GM21717 (cell line): ENCODE results near the gene H19.

Experiments used
- ATAC-seq: cut with Tn5 transposase; IDR thresholded peaks from one replicate; pipeline ENCODE4 v1.9.1; 2021; ENCODE audit warnings: mild to moderate bottlenecking, moderate library complexity; ENCODE audit not compliant: unreplicated experiment

Gene H19

DNA sequence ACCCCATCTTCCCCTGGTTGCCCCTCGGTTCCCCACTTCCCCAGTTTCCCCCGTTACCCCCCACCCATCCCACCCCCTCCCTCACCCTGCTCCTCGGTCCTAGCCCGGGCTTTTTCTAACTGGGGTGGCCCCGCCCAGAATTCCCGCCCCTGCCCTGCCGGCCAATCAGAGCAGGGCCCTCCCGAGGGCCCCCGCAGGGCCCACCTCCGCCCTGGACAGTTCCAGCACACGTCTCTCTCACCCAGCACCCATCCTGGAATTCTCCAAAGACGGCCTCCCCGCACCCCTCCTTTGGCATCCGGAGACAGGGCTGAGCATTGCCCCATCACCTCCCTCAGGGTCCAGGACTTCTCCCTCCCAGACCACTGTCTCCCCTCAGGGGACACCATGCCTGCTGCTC lies at the start of gene H19:
H19 (minus strand) TSS at position 88 of the 400 bp plus-strand sequence.
- ATAC-seq, result no peak

GRCh38 chr11:2041963-2042362 lies 44.3 kb upstream of the H19 start:
- ATAC-seq, result no peak

DNA sequence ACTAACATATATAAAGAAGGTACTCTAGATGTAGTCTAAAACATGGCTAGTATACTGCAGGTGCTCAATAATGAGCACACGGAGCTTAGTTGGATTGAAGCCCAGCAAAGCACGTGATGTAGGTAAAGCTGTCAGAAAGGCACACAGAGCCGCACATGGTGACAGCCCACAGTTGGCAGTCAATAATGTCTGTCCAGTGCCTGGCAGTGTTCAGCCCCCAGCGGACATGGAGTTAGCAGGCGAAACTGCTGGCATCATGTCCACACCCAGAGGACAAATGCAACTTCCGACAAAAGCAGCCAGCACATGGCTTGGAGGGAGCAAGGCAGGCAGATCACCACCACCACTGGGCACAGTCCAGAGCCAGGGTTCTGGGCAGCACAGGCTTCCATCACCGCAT lies 43.5 kb upstream of the H19 start:
- no peak for ATAC-seq

DNA sequence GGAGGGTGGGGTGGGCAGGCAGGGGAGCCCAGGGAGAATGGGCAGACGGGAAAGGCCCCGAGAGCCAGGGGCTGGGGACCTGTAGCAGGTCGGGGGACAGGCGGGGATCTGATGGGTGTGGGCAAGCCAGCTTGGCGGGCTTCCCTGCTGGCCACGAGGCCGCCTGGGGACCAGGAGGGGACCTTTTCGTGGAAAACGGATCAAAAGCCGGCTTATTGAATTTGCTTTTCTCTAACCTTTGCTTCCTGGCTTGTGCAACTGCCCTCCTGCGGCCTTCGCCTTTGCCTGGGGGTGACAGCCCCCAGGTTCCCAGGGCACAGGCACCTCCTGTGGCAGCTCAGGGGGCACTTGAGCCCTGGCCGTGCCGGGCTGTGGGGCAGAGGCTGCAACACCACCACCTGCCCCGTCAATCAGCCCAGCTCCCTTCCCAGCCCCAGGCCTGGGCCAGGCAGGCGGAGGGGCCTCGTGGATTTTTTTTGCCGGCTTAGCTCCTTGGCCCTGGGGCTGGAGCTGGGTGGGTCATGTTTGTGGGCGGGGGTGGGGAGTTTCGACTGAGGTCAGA lies 41.6 kb upstream of the H19 start:
- ATAC-seq, result no peak

DNA sequence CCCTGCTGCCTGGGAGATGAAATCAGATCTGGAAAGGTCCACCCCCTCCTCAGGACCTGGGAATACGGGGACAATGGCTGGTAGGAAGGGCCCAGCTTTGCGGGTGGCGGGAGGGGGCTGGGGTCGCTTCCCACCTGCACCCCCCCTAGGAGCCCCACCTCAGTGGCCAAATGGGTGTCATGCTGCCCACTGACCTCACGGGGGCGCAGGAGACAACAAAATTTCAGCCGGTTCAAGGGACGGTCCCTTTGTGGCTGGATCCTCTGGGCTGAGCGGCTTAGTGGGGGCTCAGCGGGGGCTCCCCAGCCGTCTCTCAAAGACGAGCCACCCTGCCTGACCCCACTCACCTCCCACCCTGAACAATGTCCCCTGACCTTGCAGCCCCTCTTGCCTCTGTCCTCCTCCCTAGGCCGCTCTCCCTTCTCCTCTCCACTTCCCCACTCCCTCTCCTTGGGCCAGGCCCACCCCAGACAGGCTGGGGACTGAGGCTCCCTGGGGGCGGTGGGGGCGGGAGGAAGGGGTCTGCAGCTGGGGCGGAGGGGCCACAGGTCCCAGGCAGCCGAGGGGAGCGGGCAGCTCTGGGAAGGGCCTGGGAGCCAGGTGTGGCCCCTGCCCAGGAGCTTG lies 39.3 kb upstream of the H19 start:
- ATAC-seq, result no peak

DNA sequence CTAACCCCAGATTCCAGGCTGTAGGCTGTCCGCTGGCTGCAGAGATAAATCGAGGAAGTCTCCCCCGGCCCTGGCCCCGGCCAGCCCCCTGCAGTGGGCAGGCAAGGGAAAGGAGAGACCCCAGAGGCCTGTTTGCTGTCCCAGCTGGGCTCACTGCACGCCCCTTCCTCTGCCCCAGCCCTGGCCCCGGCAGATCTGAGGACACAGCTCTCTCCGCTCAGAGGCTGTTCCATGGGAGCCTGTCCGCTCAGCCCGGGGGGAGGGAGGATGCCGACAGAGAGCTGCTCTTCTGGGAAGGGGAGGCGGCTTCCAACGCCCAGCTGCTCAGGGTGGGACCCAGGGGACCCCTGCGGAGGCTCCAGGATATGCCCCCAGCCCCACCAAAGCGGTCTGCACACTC lies 37.7 kb upstream of the H19 start:
- ATAC-seq, result no peak

GRCh38 chr11:2031058-2031457 lies 33.4 kb upstream of the H19 start:
- ATAC-seq, result no peak

DNA sequence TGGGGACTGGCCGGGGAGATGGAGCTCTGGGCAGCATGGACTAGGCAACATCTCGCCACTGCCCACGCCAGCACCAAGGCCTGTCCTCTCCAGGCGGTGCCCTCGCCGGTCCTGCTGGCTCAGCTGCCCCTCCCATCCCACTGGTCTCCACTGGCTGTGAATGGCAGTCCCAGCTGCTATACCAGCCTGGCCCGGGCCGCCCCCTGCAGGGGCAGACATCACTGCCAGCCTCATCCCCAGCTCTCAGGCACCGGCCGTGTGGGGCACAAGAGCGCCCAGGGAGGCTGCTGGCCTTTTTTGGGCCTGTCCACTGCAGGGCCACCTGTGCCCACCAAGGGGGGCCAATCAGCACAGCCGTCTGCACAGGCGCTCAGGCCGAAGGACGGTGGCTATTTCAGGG lies 30.1 kb upstream of the H19 start:
- no peak for ATAC-seq

DNA sequence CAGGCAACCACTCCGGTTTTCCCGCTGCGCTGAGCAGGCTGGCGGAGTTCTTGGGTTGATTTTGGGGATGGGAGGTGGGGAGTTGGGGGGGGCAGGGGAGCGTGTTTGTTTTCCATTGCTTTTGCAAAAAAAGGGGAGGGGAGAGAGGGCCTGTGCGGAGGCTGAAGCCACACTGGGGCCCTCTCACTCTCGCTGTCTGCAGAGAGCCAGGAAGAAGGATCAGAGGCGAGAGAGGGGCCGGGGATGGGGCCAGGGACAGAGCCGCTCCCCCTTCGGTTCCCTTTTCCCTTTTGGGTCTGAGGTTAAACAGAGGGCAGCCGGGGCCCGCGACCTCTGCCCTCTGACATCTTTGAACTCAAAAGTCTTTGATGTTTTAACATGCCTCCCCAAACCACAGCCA lies 17.4 kb upstream of the H19 start:
- ATAC-seq, result no peak

GRCh38 chr11:2012440-2012839 lies 14.8 kb upstream of the H19 start:
- ATAC-seq, result no peak

DNA sequence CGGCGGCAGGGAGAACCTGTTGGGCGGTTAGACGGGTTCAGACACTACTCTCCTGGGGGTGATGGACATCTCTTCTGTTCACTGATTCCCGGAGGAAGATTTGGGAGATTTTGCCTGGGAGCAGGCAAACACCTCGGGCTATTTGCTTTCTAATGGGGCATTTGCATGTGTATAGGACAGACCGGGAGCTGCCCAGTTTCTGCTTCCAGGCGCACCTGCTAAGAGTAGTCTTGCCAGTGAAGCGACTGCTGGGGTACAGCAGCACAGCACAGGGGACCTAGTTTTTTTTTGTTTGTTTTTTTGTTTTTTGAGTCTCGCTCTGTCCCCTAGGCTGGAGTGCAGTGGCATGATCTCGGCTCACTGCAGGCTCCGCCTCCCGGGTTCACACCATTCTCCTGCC lies 6.8 kb upstream of the H19 start:
- no peak for ATAC-seq

DNA sequence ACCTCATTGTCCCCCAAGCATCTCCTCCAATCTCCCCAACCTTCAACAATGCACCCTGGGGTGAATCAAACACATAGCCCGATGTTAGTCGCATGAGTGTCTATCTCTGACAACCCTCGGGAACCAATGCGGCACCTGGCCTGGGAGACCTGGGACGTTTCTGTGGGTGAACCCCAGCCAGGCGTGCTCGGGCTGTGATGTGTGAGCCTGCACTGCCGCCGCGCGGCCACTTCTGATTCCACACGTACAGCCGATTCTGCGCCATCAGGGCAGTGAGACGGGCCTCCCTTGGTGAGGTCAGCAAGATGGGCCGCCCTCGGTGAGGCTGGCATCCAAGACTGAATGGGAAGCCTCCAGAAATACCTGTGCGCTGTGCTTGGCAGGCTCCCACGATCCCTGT lies 5.2 kb upstream of the H19 start:
- ATAC-seq, result no peak

- no peak for ATAC-seq
Measured at GRCh38 chr11:2002042-2002776, 4.6 kb upstream of the H19 start.

DNA sequence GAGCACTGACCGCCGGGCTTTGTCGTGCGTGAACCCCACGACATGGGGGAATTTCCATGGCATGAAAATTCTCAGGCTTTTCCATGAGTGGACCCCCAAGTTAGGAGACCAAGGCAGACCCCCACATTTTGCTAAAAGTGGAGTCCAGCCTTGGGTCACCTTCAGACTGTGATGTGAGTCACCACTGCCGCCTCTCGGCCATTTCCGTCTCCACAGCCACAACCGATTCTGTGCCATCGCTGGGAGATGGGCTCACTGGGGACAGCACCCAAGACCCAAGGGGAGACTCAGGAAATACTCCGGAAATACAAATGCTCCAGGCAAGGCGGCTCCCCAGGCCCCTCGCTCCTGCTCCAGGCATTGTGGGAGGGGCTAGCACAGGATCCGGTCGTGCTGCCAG lies 1.2 kb upstream of the H19 start:
- no peak for ATAC-seq

GRCh38 chr11:1998290-1998689 lies 648 bp upstream of the H19 start:
- no peak for ATAC-seq

- ATAC-seq, result no peak
Measured at GRCh38 chr11:1994121-1994520, 3.5 kb downstream of the H19 start.

GRCh38 chr11:1992111-1992510 lies 5.5 kb downstream of the H19 start:
- no peak for ATAC-seq

DNA sequence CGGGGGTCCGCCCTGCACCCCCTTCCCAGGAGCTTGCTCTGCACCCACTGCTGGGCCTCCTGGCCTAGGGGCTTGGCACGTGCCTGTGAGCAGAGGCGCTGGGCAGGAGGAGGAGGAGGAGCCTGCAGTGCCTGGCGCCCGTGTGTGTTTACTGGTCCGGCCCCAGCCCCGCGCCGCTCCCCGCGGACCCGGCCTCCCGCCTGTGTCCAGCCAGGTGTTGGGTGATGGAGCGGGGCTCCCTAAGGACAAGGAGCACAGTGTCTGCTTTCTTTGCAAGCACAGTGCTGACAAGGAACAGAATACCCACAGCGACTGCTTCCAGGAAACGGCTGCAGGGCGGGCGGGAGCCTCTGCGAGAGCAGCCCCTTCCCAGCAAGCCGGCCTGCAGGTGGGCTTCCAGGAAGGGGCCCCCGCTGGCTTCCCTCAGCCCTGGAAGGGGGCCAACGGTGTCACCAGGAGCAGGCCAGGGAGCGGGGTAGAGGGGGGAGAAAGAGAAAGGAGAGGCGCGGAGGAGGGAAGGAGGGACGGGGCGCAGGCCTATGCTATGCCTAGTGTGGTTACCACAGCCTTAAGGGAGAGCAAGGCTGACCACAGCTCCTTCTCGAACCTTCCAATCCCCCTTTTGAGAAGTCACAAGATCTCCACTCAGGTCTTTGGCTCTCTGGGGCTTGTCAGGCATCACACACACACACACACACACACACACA lies 6.6 kb downstream of the H19 start:
- ATAC-seq, result no peak

GRCh38 chr11:1989953-1990352 lies 7.7 kb downstream of the H19 start:
- no peak for ATAC-seq

GRCh38 chr11:1988667-1989317 lies 8.8 kb downstream of the H19 start:
- ATAC-seq, result no peak

GRCh38 chr11:1988174-1988573 lies 9.5 kb downstream of the H19 start:
- no peak for ATAC-seq
